Measurements from ENCODE around the gene NABP2. TPM values are rescaled to one million over a fixed set of nuclear protein-coding genes. Genes with fewer than 3 reads are reported as not detected.

Gene NABP2
- total and polyA plus RNA-seq, 2 experiments from 2014 or later = 25.5 to 27.8 TPM

- Histone ChIP-seq H3K9me2 (ENCODE audit: insufficient read depth) (no peaks in the 10 kb centered on the region), H4K20me1 (replicated peaks; ENCODE audit: insufficient read depth) (peaks cover 16% of the 10 kb centered on the region), H3K4me1 (ENCODE audit: insufficient read depth) (peaks cover 17% of the 10 kb centered on the region), H3F3A (replicated peaks; ENCODE audit: low read depth) (peaks cover 28% of the 10 kb centered on the region), H3K36me3 (ENCODE audit: insufficient read depth) (peaks cover 47% of the 10 kb centered on the region), H2AFZ (no peak overlapping the region), H3K27me3 (ENCODE audit: insufficient read depth) (no peaks in the 10 kb centered on the region), H3K4me2 (peak overlapping the region; percentile 99), H3K27ac (ENCODE audit: low read depth) (no peak overlapping the region), H3K79me2 (replicated peaks; ENCODE audit: insufficient read depth) (peaks cover 13% of the 10 kb centered on the region; the same call in 1 of the 2 replicates), H3K4me3 (peak overlapping the region; percentile 95)
- H3K27ac Mint-ChIP-seq = peak overlapping the region; percentile 29; the same call in 1 of the 2 replicates
- peaks cover 15% of the 10 kb centered on the region for H3K27me3 Mint-ChIP-seq (ENCODE audit: insufficient read depth, low read depth, poor library complexity)
- peaks cover 51% of the 10 kb centered on the region for H3K36me3 Mint-ChIP-seq (ENCODE audit: low read depth)
- no peaks in the 10 kb centered on the region; the same call in 1 of the 3 replicates for H3K9me3 Mint-ChIP-seq
- peak; percentile 10 for ATAC-seq
- peak overlapping the region; percentile 94 for H3K4me3 Mint-ChIP-seq
- TF ChIP-seq EZH2 (IDR thresholded peaks at IDR 0.05; ENCODE audit: low read depth, unreplicated experiment) (no peak), CTCF (conservative IDR thresholded peaks at IDR 0.05; ENCODE audit: low read depth in 2 of 2) (peak; percentile 22 to 28; a peak in 1 of 4 replicates)
- H3K4me1 Mint-ChIP-seq = peaks cover 18% of the 10 kb centered on the region
- DNase-seq (ENCODE audit: low spot score) = peak; percentile 40
Measured at GRCh38 chr12:56256326-56256960, 32.3 kb downstream of the NABP2 start.

- Histone ChIP-seq H2AFZ (peak overlapping the region; percentile 84; the same call in 1 of the 2 replicates), H3F3A (replicated peaks; ENCODE audit: low read depth) (peaks cover 27% of the 10 kb centered on the region), H3K27me3 (ENCODE audit: insufficient read depth) (no peaks in the 10 kb centered on the region), H3K4me2 (peak overlapping the region; percentile 99), H4K20me1 (replicated peaks; ENCODE audit: insufficient read depth) (peaks cover 16% of the 10 kb centered on the region), H3K4me3 (peak overlapping the region; percentile 95), H3K27ac (ENCODE audit: low read depth) (no peak overlapping the region; the same call in 1 of the 2 replicates), H3K79me2 (replicated peaks; ENCODE audit: insufficient read depth) (peaks cover 13% of the 10 kb centered on the region; the same call in 1 of the 2 replicates), H3K36me3 (ENCODE audit: insufficient read depth) (peaks cover 43% of the 10 kb centered on the region), H3K4me1 (ENCODE audit: insufficient read depth) (peaks cover 17% of the 10 kb centered on the region), H3K9me2 (ENCODE audit: insufficient read depth) (no peaks in the 10 kb centered on the region)
- Mint-ChIP-seq H3K36me3 (ENCODE audit: low read depth) (peaks cover 45% of the 10 kb centered on the region), H3K27me3 (ENCODE audit: insufficient read depth, low read depth, poor library complexity) (peaks cover 17% of the 10 kb centered on the region), H3K27ac (peak overlapping the region; percentile 29; the same call in 1 of the 2 replicates), H3K4me1 (peaks cover 18% of the 10 kb centered on the region), H3K4me3 (peak overlapping the region; percentile 94), H3K9me3 (no peaks in the 10 kb centered on the region; the same call in 1 of the 3 replicates)
- TF ChIP-seq POLR2AphosphoS5 (IDR thresholded peaks at IDR 0.05; ENCODE audit: low read depth) (no peak), CTCF (conservative IDR thresholded peaks at IDR 0.05; ENCODE audit: low read depth in 2 of 2) (no peak), JUNB (IDR thresholded peaks at IDR 0.05; ENCODE audit: unreplicated experiment) (no peak), STAT1 (IDR thresholded peaks at IDR 0.05; ENCODE audit: unreplicated experiment) (no peak), ETS1 (IDR thresholded peaks at IDR 0.05) (no peak), NANOG (IDR thresholded peaks at IDR 0.05; ENCODE audit: borderline replicate concordance) (no peak)
- peak; percentile 17 for ATAC-seq
- peak; percentile 43 for DNase-seq (ENCODE audit: low spot score)
Measured at GRCh38 chr12:56257071-56257470, 32.9 kb downstream of the NABP2 start.
